Esophagus muscularis mucosa (tissue), 4 donors: ENCODE measurements around the gene DYRK3. TPM values are rescaled to one million over a fixed set of nuclear protein-coding genes. Genes with fewer than 3 reads are reported as not detected.
A peak's percentile ranks its signal among the peaks of the same experiment; 100 is the strongest.

ENCODE experiments used
- DNase-seq: peaks from one replicate; pipeline ENCODE4 v3.0.0-alpha.2; 2017; ENCODE audit errors: extremely low spot score
- H3K27ac ChIP-seq, 4 donors: fragments of 200-600 bp; sonication (generic); replicated peaks in 1 of 4; 1 replicate in 3 of 4; 2 replicates in 1 of 4; pipeline ENCODE4 v1.5.1; 2016 to 2019; ENCODE audit warnings: mild to moderate bottlenecking in 1 of 4
- H3K27me3 ChIP-seq, 4 donors: fragments of 200-600 bp; sonication (generic); one replicate each; pipeline versions ENCODE4 v1.5.1 to v1.6.0; 2016 to 2019
- H3K36me3 ChIP-seq, 4 donors: fragments of 200-600 bp; sonication (generic); one replicate each; pipeline ENCODE4 v1.5.1; 2016 to 2019
- H3K4me1 ChIP-seq, 4 donors: fragments of 200-600 bp; sonication (generic); one replicate each; pipeline ENCODE4 v1.5.1; 2016 to 2019
- H3K4me3 ChIP-seq, 4 donors: fragments of 200-600 bp; sonication (generic); 1 replicate in 2 of 4; 2 replicates in 2 of 4; pipeline ENCODE4 v1.5.1; 2016 to 2019; ENCODE audit warnings: mild to moderate bottlenecking in 4 of 4, moderate library complexity in 1 of 4
- H3K9me3 ChIP-seq, 4 donors: fragments of 200-600 bp; sonication (generic); 1 replicate in 3 of 4; 2 replicates in 1 of 4; pipeline ENCODE4 v1.5.1; 2016 to 2019
- CTCF ChIP-seq, 3 experiments: fragments of 200-600 bp in 2 of 3; fragments of 450-650 bp in 1 of 3; sonication (generic) in 2 of 3; IDR thresholded peaks; one replicate each; pipeline ENCODE4 v1.5.1; 2017 to 2019; ENCODE audit warnings: antibody characterized with exemption in 3 of 3, mild to moderate bottlenecking in 2 of 3, moderate library complexity in 1 of 3
- EP300 ChIP-seq: sonication (generic); formaldehyde crosslinking; IDR thresholded peaks from one replicate; pipeline ENCODE4 v1.6.1; 2017; ENCODE audit warnings: antibody characterized with exemption
- POLR2A ChIP-seq: fragments of 450-650 bp; IDR thresholded peaks from one replicate; pipeline ENCODE4 v1.6.1; 2017; ENCODE audit warnings: antibody characterized with exemption, moderate library complexity, mild to moderate bottlenecking, low read depth
- POLR2AphosphoS5 ChIP-seq, 2 donors: sonication (generic); formaldehyde crosslinking; IDR thresholded peaks; one replicate each; pipeline ENCODE4 v1.6.1; 2017; ENCODE audit warnings: antibody characterized with exemption in 2 of 2
- WGBS: methylation state at CpG from one replicate; pipeline ENCODE4 v1.1.5; 2018; 5-methylcytosine and 5-hydroxymethylcytosine counted together
- intact Hi-C: fragments of 100-400 bp; cut with DNase I; formaldehyde crosslinking; loops from one replicate; pipeline ENCODE4 v1.15.1; 2023
- total RNA-seq, 4 donors: library from RNA; depleted of rRNA; stranded (reverse); fragments of >200 nt; gene quantifications; one replicate each; pipeline versions ENCODE4 v1.1.0 to v1.2.1, GENCODE V29; 2016

Gene DYRK3
- total RNA-seq, 4 donors from 2014 or later = 5.6 to 14.7 (median 9.0) TPM

- no peak for TF ChIP-seq POLR2AphosphoS5 (IDR thresholded peaks at IDR 0.05)
- TF ChIP-seq POLR2A = no peak
- no peak for TF ChIP-seq EP300
- no peak for TF ChIP-seq CTCF (IDR thresholded peaks at IDR 0.05)
- DNase-seq = no peak
- Histone ChIP-seq H3K4me1 (peaks cover 18 to 30% (median 29%) of the 10 kb centered on the region in 4 donors), H3K27ac (no peak overlapping the region), H3K4me3 (no peak overlapping the region), H3K9me3 (no peaks in the 10 kb centered on the region), H3K27me3 (no peaks in the 10 kb centered on the region), H3K36me3 (no peaks in the 10 kb centered on the region)
- 93% methylated on average over 3 of the region's 6 CpGs for WGBS
- intact Hi-C loops = no loop called here
These were observed 48.0 kb downstream of the DYRK3 start for GRCh38 chr1:206683313-206683712.

- intact Hi-C loops = no loop called here
- DNase-seq = no peak
- no peaks in the 10 kb centered on the region for H3K9me3 ChIP-seq
- H3K4me1 ChIP-seq = peaks cover 25 to 37% (median 35%) of the 10 kb centered on the region in 4 donors
- WGBS = 64% methylated on average over 8 of the region's 8 CpGs
- no peak for TF ChIP-seq POLR2AphosphoS5 (IDR thresholded peaks at IDR 0.05)
- H3K36me3 ChIP-seq = no peaks in the 10 kb centered on the region
- no peak overlapping the region for H3K27ac ChIP-seq
- H3K4me3 ChIP-seq = peak overlapping the region; percentile 69 to 96 (median 86)
- no peaks in the 10 kb centered on the region for H3K27me3 ChIP-seq
These were observed 48.7 kb downstream of the DYRK3 start for GRCh38 chr1:206684003-206684402.

GRCh38 chr1:206684478-206685333, 49.4 kb downstream of the DYRK3 start, which contains the start of gene MAPKAPK2:
TSS of gene MAPKAPK2 (plus strand) at chr1:206684905. CDS start at chr1:206685230, 325 bp downstream.
- peak; percentile 97 for DNase-seq
- TF ChIP-seq POLR2AphosphoS5 (IDR thresholded peaks at IDR 0.05) (peak; percentile 72 to 84), EP300 (no peak)
- intact Hi-C loops = no loop called here
- Histone ChIP-seq H3K27me3 (no peaks in the 10 kb centered on the region), H3K9me3 (no peaks in the 10 kb centered on the region), H3K4me3 (peak within 1 kb of the TSS; percentile 69 to 96 (median 86)), H3K36me3 (no peaks in the 10 kb centered on the region), H3K27ac (peak within 1 kb of the TSS; percentile 93 to 100 (median 98)), H3K4me1 (peaks cover 26 to 44% (median 42%) of the 10 kb centered on the region in 4 donors)
- 8% methylated on average over 9 of the region's 82 CpGs for WGBS

- WGBS = 5% methylated on average over 4 of the region's 48 CpGs
- intact Hi-C loops = no loop called here
- H3K4me3 ChIP-seq = peak overlapping the region; percentile 69 to 96 (median 86)
- H3K9me3 ChIP-seq = no peaks in the 10 kb centered on the region
- no peak for TF ChIP-seq EP300
- DNase-seq = no peak
- H3K27ac ChIP-seq = peak overlapping the region; percentile 93 to 100 (median 98)
- no peaks in the 10 kb centered on the region for H3K36me3 ChIP-seq
- peaks cover 33 to 51% (median 49%) of the 10 kb centered on the region in 4 donors for H3K4me1 ChIP-seq
- no peaks in the 10 kb centered on the region for H3K27me3 ChIP-seq
These were observed 50.0 kb downstream of the DYRK3 start for GRCh38 chr1:206685334-206685768.

- no peaks in the 10 kb centered on the region for H3K36me3 ChIP-seq
- DNase-seq = no peak
- no peaks in the 10 kb centered on the region for H3K9me3 ChIP-seq
- H3K27me3 ChIP-seq = no peaks in the 10 kb centered on the region
- TF ChIP-seq EP300 (no peak), POLR2AphosphoS5 (IDR thresholded peaks at IDR 0.05) (peak; percentile 79 to 84), POLR2A (peak; percentile 66)
- H3K4me3 ChIP-seq = peak overlapping the region; percentile 69 to 96 (median 86)
- intact Hi-C loops = no loop called here
- H3K27ac ChIP-seq = peak overlapping the region; percentile 93 to 100 (median 98)
- H3K4me1 ChIP-seq = peaks cover 38 to 56% (median 55%) of the 10 kb centered on the region in 4 donors
- under 1% methylated on average over 24 of the region's 48 CpGs for WGBS
These were observed 50.6 kb downstream of the DYRK3 start for GRCh38 chr1:206685769-206686477.

- peaks cover 44 to 64% (median 62%) of the 10 kb centered on the region in 4 donors for H3K4me1 ChIP-seq
- 15% methylated on average over 8 of the region's 8 CpGs for WGBS
- peak overlapping the region; percentile 69 to 96 (median 86) for H3K4me3 ChIP-seq
- DNase-seq = no peak
- no peaks in the 10 kb centered on the region for H3K27me3 ChIP-seq
- H3K27ac ChIP-seq = peak overlapping the region; percentile 93 to 100 (median 98)
- intact Hi-C loops = no loop called here
- H3K36me3 ChIP-seq = no peaks in the 10 kb centered on the region
- no peaks in the 10 kb centered on the region for H3K9me3 ChIP-seq
- TF ChIP-seq POLR2A (no peak), CTCF (IDR thresholded peaks at IDR 0.05) (no peak), EP300 (no peak), POLR2AphosphoS5 (IDR thresholded peaks at IDR 0.05) (no peak)
These were observed 51.3 kb downstream of the DYRK3 start for GRCh38 chr1:206686478-206687249.
